Kidney (tissue), 14 donors: ENCODE results near the gene SDC3. TPM values are rescaled to one million over a fixed set of nuclear protein-coding genes. Genes with fewer than 3 reads are reported as not detected.

Experiments used
- DNase-seq, 5 donors: peaks; one replicate each; pipeline ENCODE4 v3.0.0-alpha.2; 2013 to 2020
- FAIRE-seq: peaks from 2 replicates; lab custom pipeline; 2012; peaks lifted over from hg19 to GRCh38; lab: Jason Lieb, UNC
- H3K27ac ChIP-seq, 2 donors: one replicate each; pipeline ENCODE4 v1.7.0; 2013; ENCODE audit warnings: low read depth in 2 of 2, low read length in 2 of 2, inconsistent platforms in 1 of 2
- H3K27me3 ChIP-seq: one replicate; pipeline ENCODE4 v1.7.1; 2013; ENCODE audit warnings: low read length, inconsistent platforms; ENCODE audit not compliant: control insufficient read depth, insufficient read depth
- H3K36me3 ChIP-seq, 3 donors: one replicate each; pipeline versions ENCODE4 v1.7.0 to v1.7.1; 2013; ENCODE audit warnings: low read length in 3 of 3, control low read depth in 1 of 3, inconsistent platforms in 1 of 3; ENCODE audit not compliant: insufficient read depth in 3 of 3, control insufficient read depth in 2 of 3
- H3K4me1 ChIP-seq, 3 donors: one replicate each; pipeline versions ENCODE4 v1.7.0 to v1.7.1; 2013; ENCODE audit warnings: low read length in 3 of 3, inconsistent platforms in 1 of 3, low read depth in 1 of 3; ENCODE audit not compliant: control insufficient read depth in 2 of 3, insufficient read depth in 2 of 3
- H3K4me3 ChIP-seq, 3 donors: one replicate each; pipeline versions ENCODE4 v1.7.0 to v1.8.1; 2013; ENCODE audit warnings: low read length in 3 of 3, control low read depth in 1 of 3, inconsistent platforms in 1 of 3
- H3K9ac ChIP-seq, 3 donors: one replicate each; pipeline versions ENCODE4 v1.7.0 to v1.7.1; 2013; ENCODE audit warnings: low read length in 3 of 3, control low read depth in 1 of 3, inconsistent platforms in 1 of 3
- H3K9me3 ChIP-seq, 3 donors: one replicate each; pipeline versions ENCODE4 v1.7.0 to v1.7.1; 2013; ENCODE audit warnings: low read length in 3 of 3, control low read depth in 1 of 3, inconsistent platforms in 1 of 3; ENCODE audit not compliant: control insufficient read depth in 2 of 3, insufficient read depth in 1 of 3
- intact Hi-C: fragments of 100-400 bp; cut with DNase I; formaldehyde crosslinking; loops from one replicate; pipeline ENCODE4 v1.11.1; 2022
- polyA plus RNA-seq: library from polyadenylated mRNA; stranded (reverse); fragments of 350-450 nt; fragmentation: Illumina TruSeq; extraction: RNeasy Lipid Tissue Mini Kit (QIAGEN cat#74804); gene quantifications from one replicate; pipeline ENCODE4 v1.2.3, GENCODE V29; 2014; ENCODE audit warnings: low read depth, low replicate concordance; ENCODE audit not compliant: insufficient read depth
- total RNA-seq: library from RNA; stranded (reverse); fragmentation: NEBNext Ultra II Directional; extraction: Animal tissue kit (Norgen Biotek cat#: 25700); gene quantifications from one replicate; pipeline ENCODE4 v1.2.1, GENCODE V29; 2021
- TF ChIP-seq, protein P1 (sequence below): IDR thresholded peaks from 3 replicates; pipeline ENCODE4 v1.5.1; 2012; ENCODE audit warnings: mild to moderate bottlenecking, moderate library complexity, borderline replicate concordance; ENCODE audit not compliant: insufficient read depth; ENCODE audit errors: extremely low read depth
- donor health status: control.
- donor health status: control.
- donor health status: control.
- donor health status: control.
- donor health status: control.
- donor health status: DM: yes; HTN: yes; CAD: no.
- donor health status: Normal renal cell carcinoma (clear cell type).

Gene SDC3
- total and polyA plus RNA-seq, 2 donors from 2014 or later: 11.0 to 58.7 TPM

DNA sequence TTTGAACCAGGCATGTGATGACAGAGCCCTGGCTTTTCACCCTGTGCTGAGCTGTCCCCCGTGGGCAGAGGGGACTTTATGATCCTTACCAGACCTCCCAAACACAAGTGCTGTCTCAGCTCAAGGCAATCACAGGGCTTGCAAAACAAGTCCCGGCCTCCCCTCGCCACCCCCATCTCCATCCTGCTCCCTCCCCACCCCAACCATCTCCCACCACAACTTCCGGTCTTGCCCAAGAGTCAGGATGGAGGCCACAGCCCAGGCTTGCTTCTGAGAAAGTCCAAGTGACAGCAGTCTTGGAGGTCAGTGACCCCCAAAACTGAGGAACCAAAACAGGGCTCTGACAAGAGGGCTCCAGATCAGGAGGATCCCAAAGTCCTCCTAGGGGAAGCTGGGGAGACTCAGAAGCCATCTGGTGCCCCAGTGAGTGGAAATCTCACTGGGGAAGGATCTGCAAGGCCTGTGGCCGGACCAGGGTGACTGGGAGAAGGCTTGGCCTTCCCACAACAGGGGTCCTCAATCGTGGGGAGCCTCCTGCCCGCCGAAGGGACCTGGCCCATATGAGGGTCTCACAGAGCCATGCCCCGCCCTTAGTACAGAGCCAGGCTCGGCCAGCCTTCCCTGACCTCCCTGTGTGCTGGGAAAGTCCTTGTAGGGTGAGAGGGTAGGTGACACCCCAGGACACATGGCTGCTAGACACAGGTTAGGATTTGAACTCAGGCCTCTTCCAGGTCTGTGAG, 4.5 kb upstream of the SDC3 start:
- peak in 1 of 5 donors; percentile 87 for DNase-seq
- no peak for FAIRE-seq
- TF ChIP-seq, protein P1, sequence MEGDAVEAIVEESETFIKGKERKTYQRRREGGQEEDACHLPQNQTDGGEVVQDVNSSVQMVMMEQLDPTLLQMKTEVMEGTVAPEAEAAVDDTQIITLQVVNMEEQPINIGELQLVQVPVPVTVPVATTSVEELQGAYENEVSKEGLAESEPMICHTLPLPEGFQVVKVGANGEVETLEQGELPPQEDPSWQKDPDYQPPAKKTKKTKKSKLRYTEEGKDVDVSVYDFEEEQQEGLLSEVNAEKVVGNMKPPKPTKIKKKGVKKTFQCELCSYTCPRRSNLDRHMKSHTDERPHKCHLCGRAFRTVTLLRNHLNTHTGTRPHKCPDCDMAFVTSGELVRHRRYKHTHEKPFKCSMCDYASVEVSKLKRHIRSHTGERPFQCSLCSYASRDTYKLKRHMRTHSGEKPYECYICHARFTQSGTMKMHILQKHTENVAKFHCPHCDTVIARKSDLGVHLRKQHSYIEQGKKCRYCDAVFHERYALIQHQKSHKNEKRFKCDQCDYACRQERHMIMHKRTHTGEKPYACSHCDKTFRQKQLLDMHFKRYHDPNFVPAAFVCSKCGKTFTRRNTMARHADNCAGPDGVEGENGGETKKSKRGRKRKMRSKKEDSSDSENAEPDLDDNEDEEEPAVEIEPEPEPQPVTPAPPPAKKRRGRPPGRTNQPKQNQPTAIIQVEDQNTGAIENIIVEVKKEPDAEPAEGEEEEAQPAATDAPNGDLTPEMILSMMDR: no peak
- Histone ChIP-seq H3K27ac (no peak overlapping the region), H3K36me3 (no peaks in the 10 kb centered on the region), H3K4me1 (peaks cover 0 to 3% (median 0%) of the 10 kb centered on the region in 3 donors), H3K9me3 (no peaks in the 10 kb centered on the region), H3K9ac (no peak overlapping the region), H3K27me3 (no peaks in the 10 kb centered on the region), H3K4me3 (no peak overlapping the region)
- intact Hi-C loops: no loop called here

DNA sequence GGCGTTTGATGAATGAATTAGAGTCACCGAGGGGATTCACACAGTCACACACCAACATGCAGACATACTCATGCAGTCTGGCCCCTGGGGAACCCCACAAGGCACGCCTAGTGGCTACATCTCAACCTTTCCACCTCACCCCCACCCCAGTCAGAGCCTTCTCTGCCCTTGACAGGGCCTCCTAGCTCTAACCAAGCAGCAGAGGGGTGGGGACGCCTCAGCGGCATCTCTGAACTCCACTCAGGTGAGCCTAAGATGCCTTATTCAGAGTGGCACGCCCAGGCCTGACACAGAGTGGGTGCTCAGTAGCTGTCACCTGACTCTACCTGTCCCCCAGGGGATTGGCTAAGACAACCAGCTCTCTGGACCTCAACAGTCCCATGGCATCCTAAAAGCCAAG, 3.7 kb upstream of the SDC3 start:
- no peak overlapping the region for H3K4me3 ChIP-seq
- H3K9me3 ChIP-seq: no peaks in the 10 kb centered on the region
- H3K27ac ChIP-seq: no peak overlapping the region
- DNase-seq (peak in 2 of 5 donors; percentile 43 to 56), FAIRE-seq (no peak)
- TF ChIP-seq, protein P1: no peak
- H3K9ac ChIP-seq: no peak overlapping the region
- peaks cover 0 to 10% (median 0%) of the 10 kb centered on the region in 3 donors for H3K4me1 ChIP-seq
- intact Hi-C loops: no loop called here
- no peaks in the 10 kb centered on the region for H3K36me3 ChIP-seq
- no peaks in the 10 kb centered on the region for H3K27me3 ChIP-seq

DNA sequence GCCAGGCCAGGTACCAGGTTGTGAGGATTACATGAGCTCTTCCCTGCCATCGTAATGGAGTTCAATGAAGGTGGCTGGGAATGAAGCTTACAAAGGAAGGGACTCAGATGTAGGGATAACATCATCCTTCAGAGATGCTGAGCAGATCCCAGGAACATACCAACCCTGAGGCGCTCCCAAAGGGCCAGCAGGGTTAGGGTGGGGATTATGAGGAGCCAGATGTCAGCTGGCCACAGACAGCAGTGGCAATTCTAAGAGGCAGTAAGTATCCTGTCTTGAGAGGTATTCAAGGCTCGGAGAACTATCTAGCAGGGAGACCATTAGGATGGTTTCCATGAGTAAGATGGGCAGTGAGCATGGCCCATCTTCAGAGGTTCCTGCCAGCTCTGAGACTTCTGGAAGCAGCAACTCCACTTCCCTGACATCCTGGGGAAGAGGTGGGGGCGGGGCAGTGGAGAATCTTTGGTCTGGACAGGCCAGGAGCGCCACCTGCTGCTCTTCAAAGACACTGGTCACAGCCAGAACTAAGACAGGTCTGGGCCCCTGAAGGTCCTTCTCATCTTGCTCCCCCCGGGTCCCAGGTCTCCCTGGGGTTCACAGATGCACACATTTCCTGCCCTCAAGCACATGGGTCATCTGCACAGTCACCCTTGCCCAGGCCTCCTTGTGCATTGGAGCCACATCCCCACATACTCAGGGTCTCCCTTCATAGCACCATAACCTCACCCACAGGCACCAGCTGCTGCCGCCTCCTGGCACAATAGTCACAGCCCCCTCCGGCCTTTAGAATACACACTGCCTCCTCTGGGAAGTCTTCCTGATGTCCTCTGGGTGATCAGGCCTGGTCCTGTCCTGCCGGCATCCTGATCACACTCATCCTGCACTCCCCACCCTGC, 2.7 kb upstream of the SDC3 start:
- DNase-seq: peak; percentile 90 to 95 (median 92)
- Histone ChIP-seq H3K36me3 (no peaks in the 10 kb centered on the region), H3K27ac (no peak overlapping the region), H3K27me3 (no peaks in the 10 kb centered on the region), H3K4me1 (peaks cover 0 to 12% (median 0%) of the 10 kb centered on the region in 3 donors), H3K4me3 (no peak overlapping the region), H3K9me3 (no peaks in the 10 kb centered on the region), H3K9ac (no peak overlapping the region)
- no peak for FAIRE-seq
- TF ChIP-seq, protein P1: peak; percentile 94
- intact Hi-C loops: loop anchor here (2.0 kb wide), 1 partner anchor 111 kb away; no protein-coding TSS in a partner anchor
